Hepatocyte (in vitro differentiated cells): Measurements from ENCODE around the gene CPLANE1. TPM values are rescaled to one million over a fixed set of nuclear protein-coding genes. Genes with fewer than 3 reads are reported as not detected.
"Not testable (repeated sequence)": the region's sequence is repeated elsewhere in the genome, so short reads cannot be mapped to it uniquely, and the experiment has no call there.

Source experiments
- DNase-seq: peaks from one replicate; pipeline ENCODE4 v3.0.0-alpha.2; 2016; ENCODE audit warnings: low spot score
- H2AFZ ChIP-seq: fragments of 200-600 bp; sonication (generic); 2 replicates; pipeline ENCODE4 v1.6.0; 2016; ENCODE audit warnings: antibody characterized with exemption, mild to moderate bottlenecking
- H3K27ac ChIP-seq: fragments of 200-600 bp; sonication (generic); 2 replicates; pipeline ENCODE4 v1.5.1; 2016; ENCODE audit warnings: mild to moderate bottlenecking
- H3K27me3 ChIP-seq: fragments of 200-600 bp; sonication (generic); 2 replicates; pipeline ENCODE4 v1.6.1; 2016
- H3K36me3 ChIP-seq: fragments of 200-600 bp; sonication (generic); replicated peaks from 2 replicates; pipeline ENCODE4 v1.5.1; 2016; ENCODE audit warnings: low read depth; ENCODE audit not compliant: insufficient read depth
- H3K4me1 ChIP-seq: fragments of 200-600 bp; sonication (generic); 2 replicates; pipeline ENCODE4 v1.5.1; 2016; ENCODE audit warnings: mild to moderate bottlenecking, moderate library complexity; ENCODE audit not compliant: insufficient read depth
- H3K4me2 ChIP-seq: fragments of 200-600 bp; sonication (generic); 2 replicates; pipeline ENCODE4 v1.6.0; 2016
- H3K4me3 ChIP-seq: fragments of 200-600 bp; sonication (generic); 2 replicates; pipeline ENCODE4 v1.5.1; 2016; ENCODE audit warnings: mild to moderate bottlenecking
- H3K79me2 ChIP-seq: fragments of 200-600 bp; sonication (generic); 2 replicates; pipeline ENCODE4 v1.6.0; 2017; ENCODE audit warnings: mild to moderate bottlenecking
- H3K9me2 ChIP-seq: fragments of 200-600 bp; sonication (generic); replicated peaks from 2 replicates; pipeline ENCODE4 v1.6.0; 2017; ENCODE audit warnings: mild to moderate bottlenecking; ENCODE audit not compliant: insufficient read depth
- H3K9me3 ChIP-seq: fragments of 200-600 bp; sonication (generic); 2 replicates; pipeline ENCODE4 v1.5.1; 2016; ENCODE audit warnings: low read depth, mild to moderate bottlenecking
- H4K20me1 ChIP-seq: fragments of 200-600 bp; sonication (generic); 2 replicates; pipeline ENCODE4 v1.6.0; 2016; ENCODE audit warnings: mild to moderate bottlenecking; ENCODE audit not compliant: insufficient read depth, poor library complexity, severe bottlenecking
- CTCF ChIP-seq: fragments of 200-600 bp; sonication (generic); IDR thresholded peaks from 2 replicates; pipeline ENCODE4 v1.5.1; 2016; ENCODE audit warnings: antibody characterized with exemption, mild to moderate bottlenecking; ENCODE audit not compliant: poor library complexity
- EZH2 ChIP-seq: fragments of 200-600 bp; sonication (generic); IDR thresholded peaks from 2 replicates; pipeline ENCODE4 v1.6.1; 2016; ENCODE audit warnings: antibody characterized with exemption, mild to moderate bottlenecking, borderline replicate concordance
- EZH2phosphoT487 ChIP-seq: fragments of 200-600 bp; sonication (generic); IDR thresholded peaks from one replicate; pipeline ENCODE4 v1.6.1; 2018; ENCODE audit warnings: antibody characterized with exemption, mild to moderate bottlenecking, low read depth, moderate library complexity; ENCODE audit not compliant: unreplicated experiment, severe bottlenecking
- WGBS: methylation state at CpG from one replicate; pipeline ENCODE4 v1.1.6; 2016; ENCODE audit warnings: low lambda C conversion rate; ENCODE audit errors: missing lambda C conversion rate; 5-methylcytosine and 5-hydroxymethylcytosine counted together
- polyA plus RNA-seq: library from polyadenylated mRNA; unstranded; fragments of >200 nt; fragmentation: Nextera tagmentation; extraction: Ambion mirVana; gene quantifications from 2 replicates; pipeline ENCODE4 v1.2.1, GENCODE V29; 2016
- total RNA-seq: library from RNA; depleted of rRNA; stranded (reverse); fragments of >200 nt; gene quantifications from 2 replicates; pipeline ENCODE4 v1.2.3, GENCODE V29; 2014

The CPLANE1 gene
- total and polyA plus RNA-seq, 2 experiments from 2014 or later: 4.3 to 29.6 TPM

- no peak overlapping the region for H3K4me3 ChIP-seq
- no peaks in the 10 kb centered on the region for H3K27me3 ChIP-seq
- no peaks in the 10 kb centered on the region for H4K20me1 ChIP-seq
- H2AFZ ChIP-seq: no peak overlapping the region
- no peaks in the 10 kb centered on the region for H3K36me3 ChIP-seq
- 98% methylated on average over 2 of the region's 2 CpGs for WGBS
- peaks cover 25% of the 10 kb centered on the region for H3K9me3 ChIP-seq
- no peaks in the 10 kb centered on the region for H3K4me1 ChIP-seq
- no peak overlapping the region for H3K4me2 ChIP-seq
- H3K79me2 ChIP-seq: no peaks in the 10 kb centered on the region
- no peak overlapping the region for H3K27ac ChIP-seq
- no peaks in the 10 kb centered on the region for H3K9me2 ChIP-seq
- TF ChIP-seq EZH2phosphoT487: no peak
- no peak for DNase-seq
Measured at GRCh38 chr5:37103302-37103701, 145.9 kb downstream of the CPLANE1 start.

- not testable (repeated sequence) for H3K4me2 ChIP-seq, H3K4me3 ChIP-seq, H3K27me3 ChIP-seq, H3K27ac ChIP-seq, H3K4me1 ChIP-seq, H3K9me2 ChIP-seq, H4K20me1 ChIP-seq, H3K79me2 ChIP-seq, H3K36me3 ChIP-seq, DNase-seq, H2AFZ ChIP-seq
- peaks cover 37% of the 10 kb centered on the region for H3K9me3 ChIP-seq
- WGBS: 99% methylated on average over 5 of the region's 5 CpGs
Measured at GRCh38 chr5:37099267-37099666, 149.9 kb downstream of the CPLANE1 start.

- not testable (repeated sequence) for H3K4me1 ChIP-seq, H3K79me2 ChIP-seq, H3K9me2 ChIP-seq, H4K20me1 ChIP-seq, H2AFZ ChIP-seq, H3K27me3 ChIP-seq, H3K4me2 ChIP-seq, H3K4me3 ChIP-seq, H3K36me3 ChIP-seq
- Histone ChIP-seq H3K27ac (peak overlapping the region; percentile 8), H3K9me3 (peaks cover 12% of the 10 kb centered on the region)
- peak; percentile 4 for DNase-seq
- WGBS: 31% methylated on average over 4 of the region's 4 CpGs
Measured at GRCh38 chr5:37093795-37094194, 155.4 kb downstream of the CPLANE1 start.

GRCh38 chr5:37090781-37091180 lies 158.4 kb downstream of the CPLANE1 start:
- TF ChIP-seq EZH2phosphoT487 (no peak), CTCF (no peak), EZH2 (no peak)
- H3K4me1 ChIP-seq: no peaks in the 10 kb centered on the region
- no peaks in the 10 kb centered on the region for H4K20me1 ChIP-seq
- peaks cover 7% of the 10 kb centered on the region for H3K9me3 ChIP-seq
- H3K27me3 ChIP-seq: no peaks in the 10 kb centered on the region
- peak overlapping the region; percentile 1 for H3K4me2 ChIP-seq
- H3K9me2 ChIP-seq: no peaks in the 10 kb centered on the region
- H2AFZ ChIP-seq: no peak overlapping the region
- no peak for DNase-seq
- no peaks in the 10 kb centered on the region for H3K36me3 ChIP-seq
- 49% methylated on average over 2 of the region's 2 CpGs for WGBS
- peak overlapping the region; percentile 70 for H3K27ac ChIP-seq
- no peak overlapping the region for H3K4me3 ChIP-seq
- no peaks in the 10 kb centered on the region for H3K79me2 ChIP-seq

- WGBS: 15% methylated on average over 7 of the region's 7 CpGs
- no peaks in the 10 kb centered on the region for H3K9me2 ChIP-seq
- peak overlapping the region; percentile 70 for H3K27ac ChIP-seq
- H4K20me1 ChIP-seq: no peaks in the 10 kb centered on the region
- H3K79me2 ChIP-seq: no peaks in the 10 kb centered on the region
- peaks cover 4% of the 10 kb centered on the region for H3K9me3 ChIP-seq
- no peaks in the 10 kb centered on the region for H3K36me3 ChIP-seq
- peak; percentile 7 for DNase-seq
- H3K4me3 ChIP-seq: no peak overlapping the region
- H3K4me2 ChIP-seq: peak overlapping the region; percentile 1
- TF ChIP-seq EZH2: no peak
- peak; percentile 87 for TF ChIP-seq EZH2phosphoT487
- no peaks in the 10 kb centered on the region for H3K4me1 ChIP-seq
- H2AFZ ChIP-seq: no peak overlapping the region
- H3K27me3 ChIP-seq: no peaks in the 10 kb centered on the region
Measured at GRCh38 chr5:37090123-37090726, 159.0 kb downstream of the CPLANE1 start.
